Stimulated activated CD4-positive, alpha-beta T cell treated with anti-CD3 and anti-CD28 coated beads, Interleukin-1b, Interleukin-23, amount 100 ng/mL, for 1 hour (primary cell): ENCODE measurements around the gene COX18.

Source experiments
- DNase-seq, 2 donors: peaks; one replicate each; pipeline ENCODE4 v3.0.0-alpha.2; 2020; ENCODE audit warnings: low read depth in 2 of 2

The COX18 gene, protein sequence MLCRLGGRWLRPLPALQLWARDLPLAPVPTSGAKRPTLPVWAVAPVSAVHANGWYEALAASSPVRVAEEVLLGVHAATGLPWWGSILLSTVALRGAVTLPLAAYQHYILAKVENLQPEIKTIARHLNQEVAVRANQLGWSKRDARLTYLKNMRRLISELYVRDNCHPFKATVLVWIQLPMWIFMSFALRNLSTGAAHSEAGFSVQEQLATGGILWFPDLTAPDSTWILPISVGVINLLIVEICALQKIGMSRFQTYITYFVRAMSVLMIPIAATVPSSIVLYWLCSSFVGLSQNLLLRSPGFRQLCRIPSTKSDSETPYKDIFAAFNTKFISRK

DNA sequence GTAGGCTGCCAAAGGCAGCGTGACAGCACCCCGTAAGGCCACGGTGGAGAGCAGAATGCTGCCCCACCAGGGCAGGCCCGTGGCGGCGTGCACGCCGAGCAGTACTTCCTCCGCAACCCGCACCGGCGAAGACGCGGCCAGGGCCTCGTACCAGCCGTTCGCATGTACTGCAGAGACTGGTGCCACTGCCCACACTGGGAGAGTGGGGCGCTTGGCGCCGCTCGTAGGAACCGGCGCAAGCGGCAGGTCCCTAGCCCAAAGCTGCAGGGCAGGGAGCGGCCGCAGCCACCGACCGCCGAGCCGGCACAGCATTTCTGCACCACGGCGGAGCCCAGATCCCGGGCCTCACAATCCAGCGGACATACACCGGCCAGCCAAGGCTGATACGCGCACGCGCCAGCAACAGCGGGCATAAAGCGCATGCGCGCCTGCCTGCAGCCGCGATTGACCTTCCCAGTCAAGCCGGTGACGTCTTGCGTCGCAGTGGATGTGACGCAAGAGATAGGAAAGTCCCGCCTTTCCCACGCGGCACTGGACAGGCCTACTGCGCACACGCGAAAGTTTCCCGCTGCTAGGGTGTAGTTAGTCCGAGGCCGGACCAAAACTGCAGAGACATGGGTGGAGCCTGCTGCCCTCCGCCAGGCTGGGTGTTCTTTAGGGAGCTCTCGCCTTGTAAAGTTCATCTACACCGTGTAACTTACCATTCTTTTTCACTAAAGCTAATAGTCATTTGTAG lies at the start of gene COX18:
COX18 (minus strand) TSS at position 379 of the 736 bp plus-strand sequence; CDS start at position 312, 67 bp downstream.
- peak; percentile 78 to 84 for DNase-seq

DNA sequence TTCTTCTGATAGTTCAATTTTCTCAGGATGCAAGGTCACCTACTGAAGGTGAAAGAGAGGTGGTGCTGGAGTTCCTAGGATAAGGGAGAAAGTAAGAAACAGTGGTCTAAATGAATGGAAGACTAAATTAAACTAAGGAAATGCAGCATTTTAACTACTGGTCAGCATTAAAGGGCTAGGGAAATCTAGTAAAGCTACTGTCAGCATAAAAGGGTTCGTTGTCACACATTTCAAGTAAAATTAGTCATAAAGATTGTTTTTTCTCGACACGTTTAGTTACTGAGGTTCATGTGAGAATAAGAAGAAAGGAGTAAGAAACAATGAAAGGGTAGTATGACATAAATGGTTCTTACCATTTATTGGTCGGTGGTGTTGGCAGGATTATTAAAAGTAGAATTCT lies 40.0 kb upstream of the COX18 start:
- no peak for DNase-seq

DNA sequence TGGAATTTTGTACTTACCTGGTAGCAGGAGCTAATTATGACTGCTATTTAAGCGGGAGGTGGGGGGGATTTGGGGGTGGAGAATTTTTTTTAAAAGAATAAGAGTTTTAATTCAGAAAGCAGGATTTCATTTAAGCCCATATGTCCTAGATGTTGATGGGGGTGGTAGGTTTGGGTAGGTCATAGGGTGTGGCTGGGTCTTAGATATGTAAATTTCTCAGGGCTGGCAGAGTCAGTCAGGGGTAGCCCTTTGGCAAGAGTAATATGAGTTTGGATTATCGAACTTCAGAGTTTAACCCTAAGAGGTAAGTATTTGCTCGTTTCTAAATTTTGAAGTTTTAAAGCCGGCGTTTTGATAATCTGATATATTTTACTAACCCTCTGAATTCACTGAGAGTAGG lies 35.2 kb upstream of the COX18 start:
- DNase-seq: no peak

DNA sequence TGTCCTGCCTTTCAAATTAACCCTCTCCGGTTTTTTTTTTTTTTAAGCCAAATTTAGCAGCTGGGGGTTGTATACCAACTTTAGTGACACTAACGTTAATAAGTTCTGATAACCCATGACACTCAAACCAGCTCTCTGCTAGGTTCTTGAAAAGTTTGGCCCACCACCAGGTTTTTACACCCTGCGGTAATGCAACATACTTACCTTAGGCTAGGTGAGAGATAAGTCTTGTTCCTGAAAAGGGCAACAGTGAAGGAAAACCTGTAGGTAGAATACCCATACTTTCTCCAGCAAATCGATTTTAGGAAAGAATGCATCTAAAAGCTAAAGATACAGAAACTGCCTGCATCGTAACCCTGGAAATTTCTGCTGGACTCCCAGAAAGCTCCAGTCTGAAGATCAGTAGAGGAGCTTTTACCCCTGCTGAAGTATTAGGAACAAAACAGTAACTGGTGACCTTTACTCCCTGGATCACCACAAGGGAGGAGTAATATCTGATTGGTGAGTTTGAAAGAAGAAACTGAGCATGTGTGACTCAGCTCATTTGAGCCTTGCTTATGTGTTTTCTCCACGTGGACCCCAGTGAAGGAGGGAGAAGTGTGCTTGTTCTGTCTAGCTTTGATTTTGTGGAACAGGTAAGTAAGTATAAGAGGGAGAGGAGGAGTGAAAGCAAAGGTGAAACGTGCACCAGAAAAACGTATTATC lies 34.4 kb upstream of the COX18 start:
- DNase-seq: no peak

DNA sequence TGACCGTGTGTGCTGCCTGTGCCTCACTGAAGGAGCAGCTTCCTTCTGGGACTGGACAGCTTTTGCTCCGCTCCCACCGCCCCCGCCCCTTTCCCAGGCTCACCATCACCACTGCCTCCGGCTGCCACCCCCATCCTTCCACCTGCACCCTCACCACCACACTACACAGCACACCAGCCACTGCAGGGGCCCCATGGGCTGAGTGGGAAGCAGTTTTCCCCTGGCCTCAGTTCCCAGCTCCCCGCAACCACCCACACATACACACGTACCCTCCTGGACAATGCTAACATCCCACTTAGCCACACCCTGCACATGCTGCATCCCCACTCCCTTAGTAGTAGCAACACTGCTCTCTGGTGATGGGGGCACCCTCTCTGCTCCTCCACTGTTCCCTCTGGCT lies 29.6 kb upstream of the COX18 start:
- no peak for DNase-seq

DNA sequence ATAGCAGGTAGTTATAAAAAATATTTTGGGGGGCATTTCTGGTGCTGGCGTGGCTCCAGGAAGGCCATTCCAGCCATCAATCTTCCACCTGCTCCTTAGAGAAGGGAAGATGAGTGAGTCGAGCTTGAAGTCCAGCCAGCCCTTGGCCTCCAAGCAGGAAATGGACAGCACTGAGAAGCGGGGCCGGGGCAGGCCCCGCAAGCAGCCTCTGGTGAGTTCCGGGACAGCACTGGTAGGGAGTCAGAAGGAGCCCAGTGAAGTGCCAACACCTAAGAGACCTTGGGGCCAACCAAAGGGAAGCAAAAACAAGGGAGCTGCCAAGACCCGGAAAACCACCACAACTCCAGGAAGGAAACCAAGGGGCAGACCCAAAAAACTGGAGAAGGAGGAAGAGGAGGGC lies 29.2 kb upstream of the COX18 start:
- no peak for DNase-seq

DNA sequence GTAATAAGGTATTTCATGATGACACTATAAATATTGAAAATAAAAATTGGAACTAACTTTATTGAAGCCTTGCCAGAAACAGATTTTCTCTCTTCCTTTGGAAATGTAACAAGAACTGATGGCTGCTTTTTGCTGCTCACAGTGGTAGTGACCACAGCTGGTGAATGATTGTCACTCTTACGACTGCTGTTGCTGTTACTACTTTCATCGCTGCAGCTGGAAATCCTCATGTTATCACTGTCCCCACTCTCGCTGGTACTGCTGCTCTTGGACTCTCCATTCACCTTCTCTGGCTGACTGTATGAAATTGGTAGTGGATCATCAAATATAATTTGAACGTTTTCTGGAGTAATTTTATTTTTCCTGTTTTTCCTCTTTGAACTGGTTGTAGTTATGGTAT lies 28.5 kb upstream of the COX18 start:
- no peak for DNase-seq

DNA sequence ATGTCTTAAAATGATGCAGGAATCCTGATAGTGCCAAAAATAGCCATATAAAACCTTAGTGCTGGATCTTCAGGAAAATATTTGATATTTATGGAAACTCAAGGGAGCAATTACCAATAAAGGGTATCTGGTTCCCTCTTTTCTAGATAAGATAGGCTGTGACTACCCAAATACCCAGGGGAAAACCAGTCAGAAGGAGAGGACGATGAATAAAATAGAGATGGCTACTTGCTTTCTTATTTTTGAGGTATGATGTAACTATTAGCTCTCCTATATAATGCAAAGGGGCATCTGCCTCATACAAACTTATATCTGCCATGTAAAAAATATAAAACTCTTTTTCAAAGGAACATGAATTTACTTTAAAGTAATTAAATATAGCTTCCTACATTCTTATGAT lies 23.4 kb upstream of the COX18 start:
- DNase-seq: no peak

DNA sequence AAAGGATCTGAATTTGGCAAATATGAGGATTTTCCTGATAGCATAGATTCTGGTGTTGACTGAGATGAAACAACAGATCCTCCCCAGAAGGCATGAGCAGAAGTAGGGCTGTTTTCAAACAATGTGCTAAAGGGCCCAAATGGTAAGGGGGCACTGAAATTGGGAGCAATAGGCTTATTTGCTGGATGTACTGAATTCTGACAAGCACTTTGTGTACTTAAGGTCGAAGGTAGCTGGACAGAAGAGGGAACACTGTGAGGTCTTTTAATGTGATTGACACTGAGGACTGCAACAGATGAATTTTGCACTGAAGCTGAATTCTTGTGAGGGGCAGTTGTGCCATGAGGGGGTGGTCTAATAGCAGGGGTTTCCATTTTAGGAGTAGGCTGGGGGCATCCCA lies 21.2 kb upstream of the COX18 start:
- no peak for DNase-seq

DNA sequence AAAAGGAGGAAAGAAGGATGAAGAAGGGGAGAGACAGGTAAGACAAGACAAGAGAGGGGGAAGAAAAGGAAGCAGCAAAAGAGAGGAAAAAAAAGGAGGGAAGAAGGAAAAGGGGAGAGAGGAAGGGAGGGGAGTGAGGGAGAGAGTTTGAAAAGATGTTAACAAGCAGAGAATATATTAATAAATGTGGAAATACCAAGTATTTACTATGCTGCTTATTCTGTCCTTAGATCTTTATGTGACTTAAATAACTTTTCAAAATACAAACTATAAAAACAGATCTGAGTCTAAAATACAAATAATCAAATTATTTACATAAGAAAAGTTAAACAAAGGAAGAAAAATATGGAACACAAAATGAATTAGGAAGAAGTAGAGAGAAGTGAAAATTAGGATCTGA lies 18.4 kb upstream of the COX18 start:
- no peak for DNase-seq

DNA sequence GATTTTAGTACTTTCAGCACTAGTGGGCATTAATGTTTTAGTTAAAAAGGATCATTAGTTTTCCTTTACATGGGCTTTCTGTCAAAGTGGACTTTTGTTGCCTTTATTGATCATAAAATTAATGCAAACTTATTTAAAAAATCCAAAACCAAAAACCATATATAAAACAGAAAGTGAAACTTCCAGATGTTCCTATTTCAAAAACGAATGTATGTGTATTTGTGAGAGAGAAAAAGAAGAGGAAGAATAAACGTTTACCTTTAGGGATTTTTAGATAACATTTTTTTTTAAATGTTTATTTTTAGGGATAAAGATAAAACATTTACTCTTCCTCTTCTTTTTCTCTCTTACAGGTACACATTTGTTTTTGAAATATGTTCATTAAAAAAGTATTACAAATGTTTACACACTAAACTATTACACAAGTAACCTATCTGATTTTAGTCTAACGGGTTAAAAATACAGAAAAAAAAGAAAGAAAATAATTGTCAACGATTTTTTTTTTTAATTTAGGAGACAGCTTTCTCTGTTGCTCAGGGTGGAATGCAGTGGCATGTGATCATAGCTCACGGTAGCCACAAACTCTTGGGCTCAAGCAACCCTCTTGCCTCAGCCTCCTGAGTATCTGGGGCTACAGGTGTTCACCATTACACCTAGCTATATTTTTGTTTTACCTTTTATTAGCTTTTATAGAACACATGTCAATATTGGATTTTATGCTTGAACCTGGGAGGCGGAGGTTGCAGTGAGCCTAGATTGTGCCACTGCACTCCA lies 16.8 kb upstream of the COX18 start:
- DNase-seq: no peak

DNA sequence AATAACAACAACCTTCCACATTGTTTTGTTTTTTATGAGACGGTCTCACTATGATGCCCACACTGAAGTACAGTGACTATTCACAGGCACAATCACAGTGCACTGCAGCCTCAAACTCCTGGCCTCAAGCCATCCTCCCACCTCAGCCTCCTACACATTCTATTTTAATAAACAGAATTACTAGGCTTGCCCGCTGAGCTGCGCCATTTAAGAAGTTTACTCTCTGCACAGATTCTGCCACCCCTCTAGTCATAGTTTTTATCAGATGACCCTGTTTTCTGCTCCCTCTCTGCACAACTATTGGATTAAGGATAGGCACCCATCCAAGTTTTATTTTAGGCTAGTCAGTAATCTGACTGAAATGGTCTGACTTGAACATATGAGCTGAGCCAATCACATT lies 11.3 kb upstream of the COX18 start:
- no peak for DNase-seq

DNA sequence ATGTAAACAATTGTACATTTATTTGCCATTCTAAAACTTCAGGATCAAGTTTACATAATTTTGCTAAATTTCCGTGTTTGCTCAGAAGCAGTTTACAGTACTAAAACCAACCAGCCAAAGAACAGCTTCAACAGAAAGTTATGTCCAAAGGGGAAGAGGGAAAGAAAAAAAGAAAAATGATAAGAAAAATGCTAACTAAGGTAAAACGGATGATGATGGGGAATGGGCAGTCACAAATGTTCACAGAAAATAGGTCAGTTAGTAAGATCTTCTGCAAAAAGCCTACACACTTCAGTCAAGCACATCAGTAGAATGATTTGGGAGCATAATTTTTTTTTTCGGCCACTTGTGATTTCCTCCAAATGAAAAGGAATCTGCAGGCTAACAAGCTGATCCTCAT lies 6.3 kb upstream of the COX18 start:
- DNase-seq: no peak

DNA sequence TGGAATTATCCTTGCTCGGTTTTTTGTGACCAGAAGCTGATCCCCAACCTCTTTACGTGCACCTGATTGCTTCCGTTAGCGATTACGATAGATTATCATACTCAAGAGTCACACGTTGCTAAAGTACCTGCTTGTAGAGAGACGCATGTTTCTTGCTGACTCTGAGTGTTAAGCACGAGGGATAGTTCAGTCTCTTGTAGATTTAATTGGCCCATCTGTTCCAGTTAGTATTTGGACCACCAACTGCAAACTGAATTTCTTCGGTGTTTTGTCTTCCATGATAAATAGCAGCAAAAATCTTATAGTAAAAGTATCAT lies 516 bp upstream of the COX18 start:
- DNase-seq: no peak

DNA sequence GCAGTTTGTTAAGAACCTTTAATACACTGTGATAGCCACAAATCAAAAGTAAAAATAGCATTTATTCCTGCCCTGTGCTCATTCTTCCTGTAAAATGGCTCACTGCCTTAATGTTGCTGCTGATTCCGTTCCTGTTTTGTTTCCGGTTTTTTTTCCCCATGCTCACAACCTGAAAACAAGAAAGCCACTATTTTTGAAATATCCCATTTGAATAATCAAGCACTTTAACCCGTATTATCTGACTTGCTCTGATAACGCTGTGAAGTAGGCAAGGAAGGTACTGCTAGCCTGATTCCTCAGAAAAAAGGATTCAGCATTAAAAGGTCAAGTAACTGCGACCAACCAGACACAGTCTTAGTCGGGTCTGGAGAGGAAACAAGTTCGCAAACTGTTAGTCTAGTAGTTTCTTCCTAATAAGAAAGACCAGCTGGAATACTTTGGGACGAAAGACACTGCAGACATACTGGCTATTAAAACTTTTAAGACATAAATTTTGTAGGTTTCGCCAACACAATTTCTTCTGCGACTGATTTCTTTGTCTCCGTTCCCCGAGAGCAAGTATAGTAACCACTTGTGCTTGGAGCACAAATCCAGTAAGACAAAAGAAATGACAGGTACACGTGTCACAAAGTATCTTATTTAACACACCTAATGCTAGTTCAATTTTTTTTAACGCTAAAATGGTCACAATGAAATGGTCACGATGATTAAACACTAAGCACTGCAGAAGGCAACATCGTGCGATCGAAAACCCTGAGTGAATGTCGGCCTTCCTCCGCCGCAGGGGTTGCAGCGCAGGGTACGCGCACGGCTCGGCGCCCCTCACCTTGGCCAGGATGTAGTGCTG lies 802 bp downstream of the COX18 start:
- DNase-seq: no peak

DNA sequence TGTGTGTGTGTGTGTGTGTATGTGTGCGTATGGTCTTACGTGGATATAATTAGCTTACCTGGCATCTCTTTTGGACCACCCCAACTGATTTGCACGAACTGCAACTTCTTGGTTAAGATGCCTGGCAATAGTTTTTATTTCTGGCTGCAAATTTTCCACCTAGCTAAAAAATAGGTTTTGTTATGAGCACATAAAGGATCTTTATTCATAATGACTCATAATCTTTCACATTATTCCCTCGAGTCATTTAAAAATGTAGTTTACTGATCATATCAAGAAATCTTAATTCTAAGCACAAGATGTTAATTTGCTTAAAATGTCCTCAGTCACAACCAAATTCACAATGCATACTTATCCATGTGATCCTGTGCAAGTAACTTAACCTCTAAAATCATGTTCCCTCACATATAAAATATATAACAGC lies 1.5 kb downstream of the COX18 start:
- DNase-seq: no peak

DNA sequence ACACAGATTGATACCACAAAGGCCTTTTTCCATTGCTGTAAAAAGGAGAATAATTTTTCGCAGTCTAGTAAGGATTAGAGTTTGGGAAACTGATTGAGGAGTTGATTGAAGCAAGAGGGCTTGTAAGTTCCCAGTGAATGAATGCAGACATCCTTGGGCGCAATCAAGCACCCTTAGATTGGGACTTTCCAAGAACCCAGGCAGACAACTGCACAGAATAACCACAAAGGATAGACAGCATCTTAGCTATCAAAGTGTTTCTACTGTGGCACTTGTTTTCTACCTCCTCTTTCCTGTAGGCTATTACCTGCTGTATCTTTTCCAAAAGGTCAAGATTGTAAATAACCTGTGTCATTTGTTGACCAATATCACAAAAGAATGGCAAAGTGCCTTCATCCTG lies 2.6 kb downstream of the COX18 start:
- DNase-seq: no peak

DNA sequence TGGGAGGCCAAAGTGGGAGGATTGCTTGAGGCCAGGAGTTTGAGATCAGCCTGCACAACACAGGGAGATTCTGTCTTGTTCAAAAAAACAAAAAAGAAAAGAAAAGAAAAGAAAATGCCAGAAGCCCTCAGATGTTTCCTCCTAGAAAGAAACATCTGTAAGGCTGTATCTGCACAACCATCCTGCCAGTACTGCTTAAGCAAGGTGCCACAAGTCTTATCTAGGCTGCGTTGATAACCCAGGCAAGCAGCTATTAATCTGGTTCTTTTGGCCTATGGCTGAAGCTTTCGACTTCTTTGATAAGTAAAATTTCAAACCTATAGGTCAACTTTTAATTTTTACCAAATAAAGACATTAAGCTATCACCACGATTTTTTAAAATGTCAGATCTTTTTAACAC lies 3.1 kb downstream of the COX18 start:
- no peak for DNase-seq

DNA sequence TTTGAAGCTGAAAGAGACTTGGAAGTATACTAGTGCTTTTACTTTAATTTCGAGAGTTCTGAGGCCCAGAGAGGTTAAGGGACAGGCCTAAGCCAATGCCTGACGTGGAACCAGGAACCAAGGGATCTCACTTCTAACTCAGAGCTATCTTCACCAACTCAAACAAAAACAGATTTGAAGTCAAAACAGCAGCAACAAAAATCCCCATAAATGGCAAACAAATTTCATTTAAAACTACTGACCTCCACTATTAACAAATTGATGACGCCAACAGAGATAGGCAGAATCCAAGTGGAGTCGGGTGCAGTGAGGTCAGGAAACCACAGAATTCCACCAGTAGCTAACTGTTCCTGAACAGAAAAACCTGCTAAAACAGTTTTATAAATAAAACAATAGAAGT lies 5.0 kb downstream of the COX18 start:
- DNase-seq: no peak

DNA sequence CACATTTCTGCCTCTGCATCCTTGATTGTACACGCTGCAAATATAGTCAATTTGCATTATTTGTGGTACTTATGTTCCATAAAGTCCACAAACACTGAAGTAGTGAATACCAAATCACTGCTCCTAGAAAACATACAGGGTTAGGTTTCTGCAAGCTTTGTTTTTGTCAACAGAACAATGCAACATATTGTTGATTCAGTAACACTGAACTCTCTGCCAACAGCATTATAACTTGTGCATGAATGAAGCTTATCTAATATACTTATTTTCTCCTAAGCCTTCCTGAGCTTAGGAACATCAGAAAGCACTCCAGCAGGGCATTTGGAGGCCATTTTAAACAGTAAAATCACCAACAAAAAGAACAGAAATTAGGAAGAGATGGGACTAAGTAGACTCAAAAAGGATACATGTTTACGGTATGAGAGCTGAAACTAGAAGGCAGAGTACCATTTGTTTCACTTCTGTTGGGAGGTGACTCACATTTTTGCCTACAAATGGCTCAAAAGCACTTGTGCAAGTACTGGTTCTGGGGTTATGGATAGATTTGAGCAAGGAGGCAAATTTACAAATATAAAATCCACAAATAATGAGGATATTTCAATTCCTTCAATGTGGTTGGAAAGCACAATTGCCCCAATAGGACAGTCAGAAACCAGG lies 14.1 kb downstream of the COX18 start:
- DNase-seq: no peak

DNA sequence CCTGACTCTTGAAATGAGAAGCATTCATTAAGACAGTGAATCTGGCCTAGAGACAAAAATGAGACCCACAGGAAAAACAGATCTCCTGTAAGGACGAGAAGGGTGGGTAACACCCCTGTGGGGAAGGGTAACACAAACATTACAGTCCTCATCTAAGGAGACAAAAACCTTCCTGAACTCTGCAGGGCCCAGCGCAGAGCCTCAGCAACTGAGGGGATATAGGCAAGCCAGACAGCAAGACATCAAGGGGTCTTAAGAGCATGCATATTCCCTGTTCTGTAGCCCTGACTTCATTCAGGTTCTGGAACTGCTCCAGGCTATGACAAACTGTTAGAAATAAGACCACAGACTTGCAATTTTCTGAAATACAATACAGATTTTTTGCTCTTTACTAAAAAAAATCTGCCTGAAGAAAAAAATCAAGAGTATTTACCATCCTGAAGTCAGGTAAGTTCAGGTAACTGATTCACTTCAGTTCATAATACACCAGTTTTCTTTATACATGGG lies 15.5 kb downstream of the COX18 start:
- no peak for DNase-seq
